OCI-LY7 (cell line): ENCODE data around the gene ZMYND8. TPM values are rescaled to one million over a fixed set of nuclear protein-coding genes. Genes with fewer than 3 reads are reported as not detected.

ENCODE experiments used
- BruUV-seq: library from RNA; stranded (reverse); fragments of 400-500 nt; replicated peaks from 2 replicates; lab custom pipeline; 2021; lab: Mats Ljungman, UMichigan
- CTCF ChIA-PET: fragments of 300-600 bp; sonication (Branson Sonifier 250); formaldehyde crosslinking; loops from one replicate; lab custom pipeline; 2022; ENCODE audit warnings: antibody characterized with exemption; ENCODE audit not compliant: unreplicated experiment; lab: Charles Lee
- POLR2A ChIA-PET: fragments of 300-600 bp; sonication (Branson Sonifier 250); formaldehyde crosslinking; loops from one replicate; lab custom pipeline; 2022; ENCODE audit warnings: antibody characterized with exemption; lab: Charles Lee
- DNase-seq: peaks from one replicate; pipeline ENCODE4 v3.0.0-alpha.2; 2015; ENCODE audit warnings: low spot score
- H2AFZ ChIP-seq: fragments of 200-600 bp; sonication (generic), shearing (Covaris generic); 2 replicates; pipeline ENCODE4 v1.6.1; 2014; ENCODE audit warnings: mild to moderate bottlenecking, antibody characterized with exemption, low read length, moderate library complexity
- H3K27ac ChIP-seq: fragments of 200-600 bp; sonication (generic); 2 replicates; pipeline ENCODE4 v1.5.1; 2014; ENCODE audit warnings: mixed run types, low read depth, mild to moderate bottlenecking, moderate library complexity, low read length, inconsistent platforms; ENCODE audit not compliant: poor library complexity, severe bottlenecking
- H3K36me3 ChIP-seq: fragments of 200-600 bp; sonication (generic); 2 replicates; pipeline ENCODE4 v1.6.1; 2014; ENCODE audit warnings: mild to moderate bottlenecking, antibody characterized with exemption, low read length, moderate library complexity, mixed read lengths; ENCODE audit not compliant: insufficient read depth
- H3K4me1 ChIP-seq: fragments of 200-600 bp; sonication (generic); 2 replicates; pipeline ENCODE4 v1.5.1; 2014; ENCODE audit warnings: mild to moderate bottlenecking, low read length; ENCODE audit not compliant: insufficient read depth, poor library complexity, severe bottlenecking
- H3K4me2 ChIP-seq: fragments of 200-600 bp; sonication (generic); 2 replicates; pipeline ENCODE4 v1.6.1; 2014; ENCODE audit warnings: mild to moderate bottlenecking, low read length
- H3K4me3 ChIP-seq: fragments of 200-600 bp; sonication (generic); 2 replicates; pipeline ENCODE4 v1.5.1; 2014; ENCODE audit warnings: mild to moderate bottlenecking, low read depth, low read length; ENCODE audit not compliant: poor library complexity, severe bottlenecking
- H3K79me2 ChIP-seq: fragments of 200-600 bp; sonication (generic); 2 replicates; pipeline ENCODE4 v1.6.1; 2016; ENCODE audit warnings: low read depth, mild to moderate bottlenecking, low read length, moderate library complexity, mixed read lengths; ENCODE audit not compliant: insufficient read depth
- H3K9me2 ChIP-seq: fragments of 200-600 bp; sonication (generic); 2 replicates; pipeline ENCODE4 v1.6.1; 2016; ENCODE audit warnings: mild to moderate bottlenecking, low read length, mixed read lengths; ENCODE audit not compliant: insufficient read depth
- H3K9me3 ChIP-seq: fragments of 200-600 bp; sonication (generic); 2 replicates; pipeline ENCODE4 v1.6.1; 2014; ENCODE audit warnings: mild to moderate bottlenecking, mixed run types, low read length, mixed read lengths
- H4K20me1 ChIP-seq: fragments of 200-600 bp; sonication (generic); 2 replicates; pipeline ENCODE4 v1.6.1; 2014; ENCODE audit warnings: mild to moderate bottlenecking, antibody characterized with exemption, low read length, moderate library complexity, mixed read lengths; ENCODE audit not compliant: insufficient read depth
- CTCF ChIP-seq: fragments of 200-600 bp; sonication (generic); conservative IDR thresholded peaks from 2 replicates; pipeline ENCODE4 v1.5.1; 2014; ENCODE audit warnings: mild to moderate bottlenecking, antibody characterized with exemption, low read length, moderate library complexity, mixed read lengths
- EZH2phosphoT487 ChIP-seq: fragments of 200-600 bp; sonication (generic); IDR thresholded peaks from 2 replicates; pipeline ENCODE4 v1.6.1; 2018; ENCODE audit warnings: low read depth, borderline replicate concordance, mild to moderate bottlenecking, mixed run types, antibody characterized with exemption, low read length, moderate library complexity, mixed read lengths
- intact Hi-C: fragments of 100-400 bp; cut with micrococcal nuclease; formaldehyde crosslinking; loops from one replicate; pipeline ENCODE4 v1.10.0; 2022; ENCODE audit not compliant: unreplicated experiment
- total RNA-seq, 2 experiments: library from RNA; depleted of rRNA in 1 of 2; stranded (reverse); fragments of >200 nt in 1 of 2; shearing (Covaris generic) in 1 of 2; gene quantifications; 2 replicates each; pipeline ENCODE4 v1.2.3, GENCODE V29; 2014 to 2022

The ZMYND8 gene
- total RNA-seq, 2 experiments from 2014 or later: 30.4 to 69.1 TPM

DNA sequence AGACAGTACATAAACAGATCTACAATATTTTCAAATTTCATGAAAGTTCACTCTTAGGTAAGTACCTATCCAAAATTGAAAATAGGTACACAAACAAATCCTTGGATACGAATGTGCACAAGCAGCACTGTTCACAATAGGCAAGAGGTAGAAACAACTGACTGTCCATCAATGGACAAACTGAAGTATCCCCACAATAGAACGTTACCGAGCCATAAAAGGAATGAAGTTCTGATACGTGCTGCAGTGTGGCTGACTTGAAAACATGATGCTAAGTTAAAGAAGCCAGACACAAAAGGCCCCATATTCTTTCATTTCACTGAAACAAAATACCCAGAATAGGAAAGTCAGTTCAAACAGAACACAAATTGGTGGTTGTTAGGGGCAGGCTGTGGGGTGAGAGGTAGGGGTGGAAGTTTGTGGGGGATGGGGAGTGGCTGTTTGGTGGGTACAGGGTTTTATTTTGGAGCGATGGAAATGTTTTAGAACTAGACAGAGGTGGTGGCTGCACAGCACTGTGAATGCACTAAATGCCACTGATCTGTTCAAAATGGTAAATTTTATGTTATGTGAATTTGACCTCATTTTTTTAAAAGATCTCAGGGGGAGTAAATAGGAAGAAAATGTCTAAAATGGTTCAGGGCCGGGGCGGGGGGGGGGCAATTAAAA lies 89.5 kb downstream of the ZMYND8 start:
- CTCF ChIA-PET: no interaction called here
- no peak for DNase-seq
- Histone ChIP-seq H3K9me2 (no peaks in the 10 kb centered on the region), H3K4me2 (peak overlapping the region; percentile 31), H3K36me3 (peaks cover 78% of the 10 kb centered on the region), H3K27ac (peak overlapping the region; percentile 54), H3K4me1 (peaks cover 75% of the 10 kb centered on the region), H4K20me1 (no peaks in the 10 kb centered on the region), H2AFZ (no peak overlapping the region), H3K9me3 (no peaks in the 10 kb centered on the region), H3K79me2 (peaks cover 66% of the 10 kb centered on the region), H3K4me3 (no peak overlapping the region)
- POLR2A ChIA-PET: interaction anchor here (0.5 kb wide), 1 partner anchor 109 kb away, joined by 3 read pairs; no protein-coding TSS in a partner anchor
- intact Hi-C loops: no loop called here
- BruUV-seq: no TSS peak
- TF ChIP-seq CTCF (no peak), EZH2phosphoT487 (no peak)

DNA sequence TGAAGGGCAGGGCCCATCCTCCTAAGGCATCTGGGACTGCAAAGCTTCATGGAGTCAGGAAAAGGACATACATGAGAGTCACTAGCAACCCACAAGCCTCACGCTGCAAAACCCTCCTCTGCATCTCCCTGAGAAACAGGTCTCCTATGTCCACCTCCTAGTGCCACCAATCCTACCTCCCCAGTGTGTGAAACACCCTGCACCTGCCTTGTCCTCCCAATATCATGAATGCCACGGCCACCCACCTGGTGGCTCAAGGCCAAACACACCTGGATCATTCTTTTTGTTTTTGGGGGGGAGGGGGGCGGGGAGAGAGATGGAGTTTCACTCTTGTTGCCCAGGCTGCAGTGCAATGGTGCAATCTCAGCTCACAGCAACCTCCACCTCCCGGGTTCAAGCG lies 90.5 kb downstream of the ZMYND8 start:
- CTCF ChIA-PET: interaction anchor here (0.5 kb wide), 1 partner anchor 86 kb away, joined by 3 read pairs; no protein-coding TSS in a partner anchor
- peaks cover 80% of the 10 kb centered on the region for H3K36me3 ChIP-seq
- no TSS peak for BruUV-seq

More for the DNA sequence above, 90.5 kb downstream of the ZMYND8 start:
- TF ChIP-seq EZH2phosphoT487 (no peak), CTCF (no peak)
- Histone ChIP-seq H3K4me2 (peak overlapping the region; percentile 31), H3K27ac (peak overlapping the region; percentile 54), H2AFZ (no peak overlapping the region), H3K4me1 (peaks cover 85% of the 10 kb centered on the region), H3K9me2 (no peaks in the 10 kb centered on the region), H3K9me3 (no peaks in the 10 kb centered on the region), H4K20me1 (no peaks in the 10 kb centered on the region), H3K4me3 (no peak overlapping the region), H3K79me2 (peaks cover 70% of the 10 kb centered on the region)
- POLR2A ChIA-PET: interaction anchor here (0.5 to 0.7 kb wide), 2 partner anchors 17 to 1668 kb away, joined by 3 to 6 read pairs; no protein-coding TSS in a partner anchor
- intact Hi-C loops: no loop called here
- no peak for DNase-seq
